OCI-M2 (cell line): Measurements from ENCODE around the gene TRIM71.
"Not testable (repeated sequence)": the region's sequence is repeated elsewhere in the genome, so short reads cannot be mapped to it uniquely, and the experiment has no call there.

Experiments
- DNase-seq: peaks from one replicate; lab custom pipeline; 2025; ENCODE audit not compliant: unreplicated experiment; lab: John Stamatoyannopoulos, UW

TRIM71 gene

DNA sequence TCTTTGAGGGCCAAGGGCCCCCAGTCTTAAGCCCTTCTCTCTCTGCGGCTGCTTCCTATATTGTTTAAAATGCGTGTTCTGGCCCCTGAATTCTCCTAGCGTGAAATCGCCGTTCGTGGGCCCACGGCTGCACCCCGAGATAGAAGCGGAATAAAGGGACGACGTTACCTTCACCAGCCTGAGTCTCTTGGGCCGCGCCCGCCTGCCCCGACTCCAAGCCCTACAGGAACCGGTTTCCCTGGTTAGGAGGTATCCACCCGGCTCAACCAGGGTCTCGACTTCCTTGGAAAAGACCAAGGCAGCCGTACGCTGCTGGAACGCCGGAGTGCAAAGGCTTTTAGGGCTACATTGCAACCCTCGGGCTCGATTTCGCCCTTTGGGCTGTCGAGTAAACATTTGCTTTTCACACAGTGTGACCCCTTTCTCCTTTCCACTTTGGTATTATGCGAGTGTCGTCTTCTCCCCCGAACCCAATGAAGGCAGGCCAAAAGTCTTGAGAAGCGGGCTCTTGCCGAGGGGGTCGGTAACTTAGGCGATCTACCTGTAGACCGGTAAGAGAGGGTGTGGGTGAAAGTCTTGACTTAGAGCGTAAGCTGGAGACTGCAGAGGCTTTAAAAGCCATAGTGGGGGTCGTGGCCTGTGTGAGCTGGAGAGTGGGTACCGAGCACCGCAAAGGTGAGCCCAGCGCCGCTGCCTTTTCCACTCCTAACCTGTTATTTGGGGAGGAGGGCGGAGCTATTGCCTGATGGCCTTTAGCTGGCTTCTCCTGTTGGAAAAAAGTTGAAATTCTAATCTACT is 2.0 kb downstream of the TRIM71 start:
- no peak for DNase-seq

DNA sequence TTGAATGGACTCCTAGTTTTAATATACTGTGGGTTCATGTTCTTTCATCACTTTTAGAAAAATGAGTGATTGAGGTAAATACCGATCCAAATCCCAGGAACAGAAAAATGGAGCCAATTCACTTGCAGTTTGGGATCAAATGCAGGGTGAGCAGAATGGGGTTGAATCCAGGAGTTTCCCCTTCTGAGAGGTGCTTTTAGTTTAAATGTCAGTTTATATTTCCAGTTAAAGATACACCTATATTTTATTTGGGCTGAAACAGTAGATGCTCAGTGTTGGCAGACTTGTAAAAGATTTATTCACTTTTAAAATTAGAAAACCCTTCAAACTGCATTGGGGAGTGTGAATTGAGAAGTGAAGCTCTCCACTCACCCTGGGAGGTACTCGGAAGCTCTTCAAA is 2.6 kb downstream of the TRIM71 start:
- no peak for DNase-seq

DNA sequence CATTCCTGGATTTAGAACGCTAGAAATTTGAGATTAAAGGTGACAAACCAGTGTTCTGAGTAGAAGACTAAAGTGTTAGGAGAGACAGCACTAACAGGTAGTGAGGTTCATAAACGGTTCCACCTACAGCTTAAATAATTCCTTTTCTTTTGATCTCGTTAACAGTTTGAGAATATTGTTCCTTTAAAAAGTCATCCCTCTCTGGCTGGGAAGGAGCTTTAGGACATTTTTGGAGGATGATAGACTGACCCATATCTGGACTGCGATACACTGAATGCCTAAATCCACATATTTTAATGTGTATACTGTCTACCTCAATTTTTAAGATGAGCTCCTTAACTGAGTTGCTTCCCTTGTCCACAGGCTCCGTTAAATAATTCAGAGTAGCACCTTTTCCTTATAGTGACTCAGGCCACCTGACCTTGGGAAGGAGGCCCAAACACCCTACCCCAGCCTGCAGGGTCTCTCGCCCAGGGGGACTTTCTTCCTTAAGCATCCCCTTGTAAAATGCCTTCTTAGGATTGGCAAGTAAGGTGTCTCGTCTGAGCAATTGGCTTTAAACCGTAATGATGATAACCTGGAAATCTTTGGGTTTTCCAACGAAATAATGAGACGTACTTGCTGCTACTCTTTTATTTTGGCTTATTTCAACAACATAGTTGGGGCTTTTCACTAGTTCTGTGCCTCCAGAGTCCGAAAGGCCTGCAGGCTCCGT is 3.3 kb downstream of the TRIM71 start:
- DNase-seq, result no peak

DNA sequence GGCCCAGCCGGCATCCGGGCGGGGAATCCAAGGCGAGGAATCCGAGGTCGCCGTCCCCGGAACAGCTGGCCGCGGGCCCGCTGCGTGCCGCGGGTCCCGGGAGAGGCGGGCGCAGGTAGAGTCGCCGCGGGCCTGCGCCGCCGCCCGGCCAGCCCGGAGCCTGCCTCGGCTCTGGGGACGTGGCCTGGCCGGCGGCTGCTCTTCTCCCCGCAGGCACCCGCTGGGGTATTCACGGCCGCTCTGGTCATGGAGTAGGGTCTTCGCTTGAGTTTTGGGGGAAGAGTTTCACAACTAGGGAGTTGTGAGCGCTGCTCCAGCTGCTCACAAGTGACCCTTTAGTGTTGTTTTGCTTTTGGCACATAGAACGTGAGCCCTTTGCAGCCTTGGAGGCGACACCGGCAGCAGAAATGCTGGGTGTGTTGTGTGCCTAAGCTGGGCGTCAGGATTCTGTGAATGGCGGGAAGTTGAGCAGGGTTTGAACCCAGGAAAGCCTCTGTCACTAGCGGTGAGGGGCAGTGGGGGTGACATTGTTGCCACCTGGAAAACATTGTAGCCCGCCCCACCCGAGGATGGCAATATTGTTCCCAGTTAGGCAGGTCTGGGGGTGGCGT is 4.0 kb downstream of the TRIM71 start:
- no peak for DNase-seq

DNA sequence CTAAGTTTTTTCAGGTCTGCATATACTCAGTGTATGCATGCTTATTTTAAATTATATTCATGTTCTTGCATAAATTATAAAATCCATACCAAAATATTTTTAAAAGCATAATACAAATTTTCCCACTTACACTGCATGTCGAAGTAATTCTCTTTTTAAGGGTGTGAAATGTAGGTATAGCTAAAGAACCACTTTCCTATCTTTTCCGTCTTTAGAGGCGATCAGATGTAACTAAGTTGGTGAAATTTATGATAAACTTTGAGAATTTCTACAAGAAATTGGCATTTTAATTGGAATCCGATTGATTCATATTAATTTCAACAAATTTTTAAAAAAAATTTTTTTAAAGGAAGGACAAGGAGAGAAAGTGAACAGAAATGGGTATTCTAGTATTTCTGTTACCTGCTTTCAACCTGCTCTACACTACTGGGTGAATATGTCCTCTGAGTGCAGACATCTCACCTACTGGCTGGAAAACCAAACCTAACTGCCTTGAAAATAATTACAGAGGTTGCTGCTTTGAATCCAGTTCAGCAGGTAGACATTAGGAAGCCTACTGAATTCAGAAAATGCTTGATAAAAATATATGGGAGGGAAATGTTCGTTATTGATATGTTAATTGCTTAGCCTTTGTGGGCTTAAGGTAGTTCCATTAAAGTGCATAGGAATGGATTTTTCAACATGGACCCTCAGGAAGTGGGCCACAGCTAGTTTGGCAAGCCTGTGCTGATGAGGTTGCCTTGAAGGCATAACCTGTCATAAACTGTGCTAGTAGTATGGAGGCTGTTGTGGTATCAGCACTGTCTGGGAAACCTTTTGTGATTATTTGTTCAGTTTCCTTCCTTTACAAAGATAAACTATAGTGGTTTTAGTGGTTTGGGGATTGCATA is 5.1 kb downstream of the TRIM71 start:
- no peak for DNase-seq

DNA sequence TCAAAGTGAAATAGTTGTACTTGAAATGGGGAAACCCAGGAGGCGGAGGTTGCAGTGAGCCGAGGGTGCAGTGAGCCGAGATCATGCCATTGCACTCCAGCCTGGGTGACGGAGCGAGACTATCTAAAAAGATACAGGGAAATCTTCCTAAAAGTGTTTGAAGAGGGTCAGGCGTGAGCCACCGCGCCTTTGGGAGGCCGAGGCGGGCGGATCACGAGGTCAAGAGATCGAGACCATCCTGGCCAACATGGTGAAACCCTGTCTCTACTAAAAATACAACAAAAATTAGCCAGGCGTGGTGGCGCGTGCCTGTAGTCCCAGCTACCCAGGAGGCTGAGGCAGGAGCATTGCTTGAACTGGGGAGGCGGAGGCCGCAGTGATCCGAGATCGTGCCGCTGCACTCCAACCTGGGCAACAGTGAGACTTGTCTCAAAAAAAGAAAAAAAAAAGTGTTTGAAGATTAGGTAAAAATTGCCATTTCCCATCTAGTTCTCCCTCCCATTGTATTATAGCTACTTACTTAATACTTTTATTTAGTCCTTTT is 5.9 kb downstream of the TRIM71 start:
- not testable (repeated sequence) for DNase-seq

DNA sequence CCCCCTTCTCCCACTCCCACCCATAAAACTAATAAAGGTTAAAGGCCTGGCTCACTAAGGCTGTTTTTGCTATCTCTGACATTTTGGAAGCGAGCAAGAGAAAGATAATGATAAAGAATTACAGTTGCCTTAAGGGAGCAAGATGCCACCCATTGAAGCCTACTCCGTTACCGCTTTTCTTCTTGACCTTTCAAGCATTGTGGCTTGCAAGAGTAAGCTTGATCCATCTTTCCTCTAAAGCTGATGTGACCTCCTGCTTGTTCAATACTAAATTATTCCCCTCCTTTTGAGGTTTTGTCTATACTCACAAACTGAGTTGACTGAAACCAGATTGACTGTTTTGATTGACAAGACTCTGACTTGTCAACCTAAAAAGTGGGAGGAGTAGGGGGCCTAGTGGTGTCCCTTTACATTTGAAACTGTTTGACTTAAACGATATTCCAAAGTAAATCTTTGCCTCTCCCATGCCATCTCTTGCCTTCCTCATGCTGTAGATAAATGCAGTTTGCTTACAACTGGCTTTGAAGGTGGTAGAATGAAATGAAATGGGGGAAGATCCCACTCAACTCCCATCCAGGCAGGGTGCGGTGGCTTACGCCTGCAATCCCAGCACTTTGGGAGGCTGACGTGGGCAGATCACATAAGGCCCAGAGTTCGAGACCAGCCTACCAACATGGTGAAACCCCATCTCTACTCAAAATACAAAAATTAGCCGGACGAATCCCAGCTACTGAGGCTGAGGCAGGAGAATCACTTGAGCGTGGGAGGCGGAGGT is 8.0 kb downstream of the TRIM71 start:
- no peak for DNase-seq

DNA sequence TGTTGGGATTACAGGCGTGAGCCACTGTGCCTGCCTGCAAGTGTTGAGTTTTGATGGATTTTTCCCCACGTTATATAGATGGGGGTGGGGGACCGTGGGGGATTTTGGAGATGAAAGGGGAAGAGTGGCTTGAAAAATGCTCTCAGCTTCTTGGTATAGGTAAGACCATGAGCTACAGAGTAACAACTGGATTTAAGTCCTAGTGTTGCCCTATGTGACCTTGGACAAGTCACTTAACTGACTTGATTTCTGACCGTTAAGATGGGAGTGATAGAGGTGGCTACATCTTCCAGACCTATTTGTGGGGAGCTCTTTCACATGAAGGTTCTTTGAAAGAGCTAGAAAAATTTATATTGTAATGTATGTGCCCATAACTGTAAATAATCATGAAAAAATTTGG is 13.3 kb downstream of the TRIM71 start:
- DNase-seq, result no peak

DNA sequence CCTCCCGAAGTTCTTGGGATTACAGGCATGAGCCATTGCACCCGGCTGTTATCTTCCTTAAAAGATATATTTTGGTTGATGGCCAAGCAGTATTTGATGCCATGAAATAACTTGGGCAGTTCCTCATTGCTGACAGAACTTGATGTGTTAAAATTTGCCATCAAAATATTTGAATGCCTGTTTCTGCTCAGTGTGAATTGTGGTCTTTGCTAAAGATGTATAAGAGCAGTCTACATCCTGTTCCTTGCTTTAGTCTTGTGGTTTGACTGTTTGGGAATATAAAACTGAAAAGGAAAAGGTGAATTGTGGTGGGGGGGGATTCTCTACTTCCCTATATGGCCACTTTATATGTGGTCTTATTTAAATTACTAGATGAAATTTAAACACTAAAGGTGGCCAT is 14.0 kb downstream of the TRIM71 start:
- no peak for DNase-seq

DNA sequence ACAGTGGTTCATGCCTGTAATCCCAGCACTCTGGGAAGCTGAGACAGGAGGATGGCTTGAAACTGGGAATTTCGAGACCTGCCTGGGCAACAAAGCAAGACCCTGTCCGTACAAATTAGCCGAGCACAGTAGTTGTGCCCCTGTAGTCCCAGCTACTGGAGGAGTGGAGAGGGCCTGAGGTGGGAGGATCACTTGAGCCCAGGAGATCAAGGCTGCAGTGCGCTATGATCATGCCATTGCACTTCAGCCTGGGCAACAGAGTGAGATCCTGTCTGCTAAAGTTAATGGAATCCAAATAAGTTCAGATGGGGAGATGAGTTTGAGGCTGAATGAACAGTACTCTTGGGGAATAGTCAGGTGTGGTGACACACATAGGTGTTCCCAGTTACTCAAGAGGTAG is 14.4 kb downstream of the TRIM71 start:
- no peak for DNase-seq

DNA sequence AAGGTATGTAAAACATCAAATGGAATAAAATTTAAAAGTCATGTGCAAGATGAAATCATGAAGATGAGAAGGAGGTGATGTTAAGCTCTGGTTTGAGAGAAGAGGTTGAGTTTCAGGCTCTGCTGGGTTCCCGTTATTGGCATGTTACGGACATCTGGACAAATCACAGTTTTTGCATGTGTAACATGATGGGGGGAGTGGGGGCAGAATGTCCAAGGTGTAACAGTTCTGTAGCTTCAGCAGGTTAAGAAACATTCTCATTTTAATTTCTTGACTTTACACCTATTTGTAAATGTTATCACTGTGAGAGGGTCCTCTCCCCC is 17.2 kb downstream of the TRIM71 start:
- no peak for DNase-seq

DNA sequence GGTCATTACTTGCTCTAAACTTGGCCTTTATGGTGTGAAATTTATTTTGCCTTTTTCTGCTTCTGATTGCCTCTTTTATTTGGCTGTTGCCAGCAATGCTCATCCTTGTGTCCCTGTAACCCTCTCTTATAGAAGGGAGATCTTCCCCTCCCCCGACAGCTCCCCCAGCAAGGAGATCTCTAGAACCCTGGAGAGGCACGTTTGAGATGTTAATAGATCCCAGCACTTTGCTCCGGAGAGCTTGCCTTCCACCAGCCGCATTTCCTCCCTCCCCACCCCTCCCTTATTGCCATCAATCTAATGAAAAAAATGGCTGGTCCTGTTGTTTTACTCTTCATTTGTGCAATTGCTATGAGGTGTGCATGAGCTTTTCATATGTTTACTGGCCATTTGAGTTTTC is 18.2 kb downstream of the TRIM71 start:
- no peak for DNase-seq

DNA sequence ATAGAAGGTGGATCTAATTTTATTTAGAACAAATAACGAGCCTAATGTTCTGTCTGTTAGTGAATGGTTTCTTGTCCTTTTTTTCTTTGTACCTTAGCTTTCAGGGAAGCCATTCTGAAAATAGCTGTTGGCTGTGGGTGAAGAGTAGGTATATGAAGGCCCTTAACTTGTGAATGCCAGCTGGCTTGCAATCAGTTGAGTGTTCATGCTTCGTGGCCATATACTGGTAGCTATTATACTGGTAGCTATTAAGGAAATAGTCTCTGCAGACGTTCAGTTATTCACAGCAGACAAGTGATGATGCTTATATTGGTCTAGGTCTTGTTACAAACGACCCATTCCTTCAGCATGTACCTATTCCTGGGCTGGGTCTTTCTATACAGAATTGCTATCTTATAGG is 18.8 kb downstream of the TRIM71 start:
- DNase-seq, result no peak

DNA sequence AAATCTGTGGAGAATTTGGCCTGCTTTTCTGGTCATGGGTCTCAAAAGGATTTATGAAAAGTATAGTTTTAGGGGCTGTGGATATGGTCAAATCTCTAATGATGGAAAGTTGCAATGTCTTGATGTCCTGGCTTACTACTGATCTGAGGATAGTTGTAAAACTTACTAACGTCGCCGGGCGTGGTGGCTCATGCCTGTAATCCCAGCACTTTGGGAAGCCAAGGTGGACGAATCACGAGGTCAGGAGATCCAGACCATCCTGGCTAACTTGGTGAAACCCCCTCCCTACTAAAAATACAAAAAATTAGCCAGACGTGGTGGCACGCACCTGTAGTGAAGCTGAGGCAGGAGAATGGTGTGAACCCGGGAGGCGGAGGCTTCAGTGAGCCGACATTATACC is 19.6 kb downstream of the TRIM71 start:
- DNase-seq, result no peak

DNA sequence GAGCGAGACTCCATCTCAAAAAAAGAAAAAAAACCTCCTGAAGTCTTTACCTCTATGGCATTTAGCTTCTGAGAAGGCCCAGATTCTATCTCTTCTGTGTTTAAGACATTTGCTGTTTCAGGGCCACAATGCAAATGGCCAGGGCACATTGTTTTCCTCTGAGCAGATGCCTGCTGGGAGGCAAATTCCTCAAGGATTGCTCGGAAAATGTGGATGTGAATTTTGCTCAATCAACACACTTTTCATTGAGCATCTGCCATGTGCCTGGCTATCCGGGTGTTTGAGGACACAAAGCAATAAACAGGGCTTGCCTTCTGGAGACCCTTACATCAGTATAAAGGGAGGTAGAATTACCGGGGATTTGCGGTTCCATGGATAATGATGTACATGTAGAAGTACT is 20.0 kb downstream of the TRIM71 start:
- DNase-seq, result no peak

DNA sequence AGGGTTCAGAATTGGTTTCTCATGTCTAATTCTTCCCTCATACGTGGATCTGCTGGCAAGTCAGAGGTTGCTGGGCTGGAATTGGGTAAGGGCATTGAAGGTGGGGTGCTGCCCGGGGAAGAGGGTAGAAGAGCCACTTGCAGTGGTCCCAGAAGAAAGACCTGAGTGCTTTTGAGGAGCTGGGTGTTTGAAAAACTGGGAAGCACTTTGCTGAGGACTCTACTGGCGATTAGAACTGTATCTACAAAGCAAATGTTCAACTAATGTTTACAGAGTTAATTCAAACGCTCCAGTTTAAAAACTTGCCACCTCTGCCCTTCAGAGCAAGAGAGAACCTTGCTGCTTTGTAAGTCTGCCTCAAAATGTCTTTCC is 21.9 kb downstream of the TRIM71 start:
- no peak for DNase-seq

DNA sequence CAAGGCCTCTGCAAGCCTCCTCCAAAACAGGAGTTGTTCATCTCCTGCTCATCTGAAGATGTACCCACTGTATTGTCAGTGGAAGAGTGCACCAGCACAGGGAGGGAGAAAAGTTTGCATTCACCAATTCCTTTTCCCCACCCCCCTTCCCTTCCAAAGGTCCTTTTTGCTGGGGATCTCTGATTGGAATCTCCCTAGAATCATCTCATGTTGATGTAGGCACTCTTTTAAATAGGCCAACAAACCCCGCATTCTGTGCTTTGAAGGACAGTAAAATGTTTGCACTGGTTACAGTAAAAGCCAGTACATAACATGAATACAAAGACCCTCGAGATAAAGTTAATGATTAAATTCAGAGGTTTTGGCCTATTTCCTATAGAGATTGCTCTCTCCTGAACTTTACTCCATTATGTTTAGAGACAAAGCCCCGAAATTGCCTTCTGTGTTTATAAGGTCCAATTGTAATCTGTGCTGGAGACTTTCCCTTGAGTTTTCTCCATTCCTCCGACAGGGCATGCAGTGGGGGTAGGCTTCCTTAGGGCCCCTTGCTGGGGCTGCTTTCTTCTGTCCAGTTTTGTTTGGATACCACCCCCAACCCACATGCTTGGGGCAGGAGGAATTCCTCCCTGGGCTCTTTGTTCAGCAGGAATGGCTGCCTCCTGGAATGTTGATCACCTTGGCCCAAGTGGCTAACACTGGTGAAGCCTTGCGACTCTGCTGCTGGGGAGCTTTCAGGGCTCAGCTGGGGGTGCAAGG is 22.5 kb downstream of the TRIM71 start:
- no peak for DNase-seq

DNA sequence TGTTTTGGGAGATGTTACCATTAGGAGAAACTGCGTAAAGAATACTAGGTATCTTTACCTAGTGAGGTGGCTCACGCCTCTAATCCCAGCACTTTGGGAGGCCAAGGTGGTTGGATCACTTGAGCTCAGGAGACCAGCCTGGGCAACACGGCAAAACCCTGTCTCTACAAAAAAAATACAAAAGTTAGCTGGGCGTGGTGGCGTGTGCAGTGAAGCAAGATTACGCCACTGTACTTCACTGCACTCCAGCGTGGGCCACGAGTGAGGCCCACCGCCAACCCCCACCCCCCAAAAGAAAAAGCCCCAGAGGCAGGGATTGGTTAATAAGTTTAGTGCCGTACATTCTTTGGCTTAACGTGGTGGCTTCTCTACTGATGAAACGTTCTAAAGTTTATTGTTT is 23.5 kb downstream of the TRIM71 start:
- no peak for DNase-seq

DNA sequence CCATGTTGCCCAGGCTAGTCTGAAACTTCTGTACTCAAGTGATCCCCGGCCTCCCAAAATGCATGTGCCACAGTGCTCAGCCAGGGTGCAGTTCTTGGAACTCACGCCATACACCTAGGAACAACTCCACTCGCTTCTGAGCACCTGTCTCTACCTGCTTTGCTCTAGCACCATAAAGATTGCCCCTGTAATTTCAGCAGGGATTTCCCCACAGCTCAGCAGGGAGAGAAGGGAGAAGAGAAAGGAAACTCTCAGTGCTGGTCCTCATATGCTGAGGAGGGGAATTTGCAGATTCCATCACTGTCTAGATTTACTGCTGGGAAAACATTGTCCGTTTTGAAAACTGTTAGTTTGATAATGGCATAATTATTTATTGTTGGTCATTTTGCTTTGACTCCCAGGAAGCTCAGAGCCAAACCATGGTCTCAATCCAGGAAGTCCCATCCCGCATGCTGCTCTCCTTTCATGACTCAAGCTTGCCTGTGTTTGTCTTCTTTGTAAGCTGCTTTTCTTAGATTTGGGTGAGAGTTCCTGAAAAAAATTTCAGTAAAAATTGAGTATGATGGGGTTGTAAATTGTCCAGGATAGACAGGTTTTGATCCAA is 24.2 kb downstream of the TRIM71 start:
- DNase-seq, result no peak
